ENCODE results near the gene RAB27B. TPM values are rescaled to one million over a fixed set of nuclear protein-coding genes. Genes with fewer than 3 reads are reported as not detected.

RAB27B gene
- total and polyA plus RNA-seq, 2 donors (not counting 1 experiment from before 2014, with no cell fraction given) = 0.01 to 0.07 TPM

DNA sequence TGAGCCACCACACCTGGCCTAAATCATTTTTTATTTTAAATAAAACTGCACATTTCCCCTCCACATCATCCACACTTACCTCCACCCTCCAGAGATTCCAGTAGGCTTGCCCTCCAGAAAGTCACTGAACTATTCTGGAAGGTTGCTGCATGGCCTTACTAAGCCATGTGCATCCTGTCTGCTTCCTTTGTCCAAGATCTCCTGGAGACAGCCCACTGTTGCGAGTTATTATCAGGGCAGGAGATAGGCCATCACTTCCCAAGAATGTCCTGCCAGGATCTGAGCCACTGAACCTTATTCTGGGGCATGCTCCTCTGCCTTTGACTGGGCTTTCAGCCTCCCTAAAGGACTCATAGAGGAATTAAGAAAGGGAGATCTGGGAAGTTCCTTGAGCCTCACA lies 104.2 kb downstream of the RAB27B start:
- CTCF ChIA-PET = no interaction called here

DNA sequence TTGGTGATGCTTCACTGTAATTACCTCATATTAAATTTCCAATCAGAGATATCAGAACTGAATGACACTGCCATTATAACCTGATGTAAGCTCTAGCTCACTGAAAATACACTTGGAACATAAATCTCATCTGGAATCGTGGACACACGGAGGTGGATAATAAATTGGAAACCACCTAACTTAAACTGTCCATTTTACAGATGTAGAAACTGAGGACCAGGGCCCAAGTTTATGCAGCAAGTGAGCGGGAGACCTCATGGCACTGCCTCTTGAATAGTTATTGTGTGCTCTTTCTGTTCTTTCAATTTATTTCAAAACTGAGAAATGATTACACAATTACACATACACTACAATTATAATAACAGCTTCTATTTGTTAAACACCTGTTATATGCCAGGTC lies 110.2 kb downstream of the RAB27B start:
- Mint-ChIP-seq H3K27me3 (no peaks in the 10 kb centered on the region), H3K4me3 (no peak overlapping the region), H3K4me1 (no peaks in the 10 kb centered on the region), H3K27ac (no peak overlapping the region), H3K9me3 (ENCODE audit: insufficient read depth) (no peaks in the 10 kb centered on the region)
- H3K9me3 ChIP-seq (ENCODE audit: control extremely low read depth in 1 of 3, control insufficient read depth in 2 of 3, insufficient read depth in 1 of 3, low read length in 2 of 3) = no peaks in the 10 kb centered on the region
- POLR2A ChIA-PET = no interaction called here
- no peaks in the 10 kb centered on the region for H3K27me3 ChIP-seq (replicated peaks in 1 of 4; ENCODE audit: control extremely low read depth in 1 of 4, control insufficient read depth in 3 of 4, insufficient read depth in 4 of 4, low read length in 3 of 4)
- H3K79me2 ChIP-seq (ENCODE audit: control insufficient read depth, insufficient read depth, low read length) = no peaks in the 10 kb centered on the region
- H3K27ac ChIP-seq (ENCODE audit: low read length in 2 of 2) = no peak overlapping the region
- H3K4me1 ChIP-seq (ENCODE audit: control insufficient read depth in 2 of 2, insufficient read depth in 2 of 2, low read length in 2 of 2) = no peaks in the 10 kb centered on the region
- WGBS (ENCODE audit: insufficient coverage) = no CpG with 5 or more reads among the region's 3 CpGs
- no peak for DNase-seq
- CTCF ChIA-PET = no interaction called here
- H2AFZ ChIP-seq (ENCODE audit: insufficient read depth, low read depth, low read length, poor library complexity, severe bottlenecking) = no peak overlapping the region
- H3K4me3 ChIP-seq (ENCODE audit: control extremely low read depth in 1 of 5, extremely low read depth in 1 of 5, insufficient read depth in 1 of 5, low read depth in 2 of 5, low read length in 4 of 5) = no peak overlapping the region
- H4K20me1 ChIP-seq (ENCODE audit: control insufficient read depth, insufficient read depth, low read length, poor library complexity, severe bottlenecking) = no peaks in the 10 kb centered on the region
- no peak for ATAC-seq (ENCODE audit: low read depth)
- no peak overlapping the region for H3K9ac ChIP-seq (ENCODE audit: low read length)
- H3K36me3 ChIP-seq (replicated peaks in 1 of 2; ENCODE audit: control extremely low read depth in 1 of 2, control insufficient read depth in 1 of 2, extremely low read depth in 1 of 2, insufficient read depth in 2 of 2, low read length in 1 of 2) = no peaks in the 10 kb centered on the region
- intact Hi-C loops (cut with micrococcal nuclease) = no loop called here
- TF ChIP-seq EZH2 (IDR thresholded peaks at IDR 0.05; ENCODE audit: borderline replicate concordance, insufficient read depth, low read depth, low read length, poor library complexity, severe bottlenecking) = no peak
- TF ChIP-seq, protein P1, sequence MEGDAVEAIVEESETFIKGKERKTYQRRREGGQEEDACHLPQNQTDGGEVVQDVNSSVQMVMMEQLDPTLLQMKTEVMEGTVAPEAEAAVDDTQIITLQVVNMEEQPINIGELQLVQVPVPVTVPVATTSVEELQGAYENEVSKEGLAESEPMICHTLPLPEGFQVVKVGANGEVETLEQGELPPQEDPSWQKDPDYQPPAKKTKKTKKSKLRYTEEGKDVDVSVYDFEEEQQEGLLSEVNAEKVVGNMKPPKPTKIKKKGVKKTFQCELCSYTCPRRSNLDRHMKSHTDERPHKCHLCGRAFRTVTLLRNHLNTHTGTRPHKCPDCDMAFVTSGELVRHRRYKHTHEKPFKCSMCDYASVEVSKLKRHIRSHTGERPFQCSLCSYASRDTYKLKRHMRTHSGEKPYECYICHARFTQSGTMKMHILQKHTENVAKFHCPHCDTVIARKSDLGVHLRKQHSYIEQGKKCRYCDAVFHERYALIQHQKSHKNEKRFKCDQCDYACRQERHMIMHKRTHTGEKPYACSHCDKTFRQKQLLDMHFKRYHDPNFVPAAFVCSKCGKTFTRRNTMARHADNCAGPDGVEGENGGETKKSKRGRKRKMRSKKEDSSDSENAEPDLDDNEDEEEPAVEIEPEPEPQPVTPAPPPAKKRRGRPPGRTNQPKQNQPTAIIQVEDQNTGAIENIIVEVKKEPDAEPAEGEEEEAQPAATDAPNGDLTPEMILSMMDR (IDR thresholded peaks at IDR 0.05) = no peak
- H3K4me2 ChIP-seq (replicated peaks; ENCODE audit: low read depth, low read length, poor library complexity, severe bottlenecking) = no peak overlapping the region

More for the DNA sequence above, 104.2 kb downstream of the RAB27B start:
- ATAC-seq (ENCODE audit: low read depth) = no peak
- H3K36me3 ChIP-seq (replicated peaks in 1 of 2; ENCODE audit: control extremely low read depth in 1 of 2, control insufficient read depth in 1 of 2, extremely low read depth in 1 of 2, insufficient read depth in 2 of 2, low read length in 1 of 2) = no peaks in the 10 kb centered on the region
- no peak for DNase-seq
- no CpG with 5 or more reads among the region's 1 CpG for WGBS (ENCODE audit: insufficient coverage)
- no peaks in the 10 kb centered on the region for H3K27me3 ChIP-seq (replicated peaks in 1 of 4; ENCODE audit: control extremely low read depth in 1 of 4, control insufficient read depth in 3 of 4, insufficient read depth in 4 of 4, low read length in 3 of 4)
- POLR2A ChIA-PET = no interaction called here
- H3K4me1 ChIP-seq (ENCODE audit: control insufficient read depth in 2 of 2, insufficient read depth in 2 of 2, low read length in 2 of 2) = no peaks in the 10 kb centered on the region
- H2AFZ ChIP-seq (ENCODE audit: insufficient read depth, low read depth, low read length, poor library complexity, severe bottlenecking) = no peak overlapping the region
- H3K27ac Mint-ChIP-seq = no peak overlapping the region
- H3K79me2 ChIP-seq (ENCODE audit: control insufficient read depth, insufficient read depth, low read length) = no peaks in the 10 kb centered on the region
- H3K4me2 ChIP-seq (replicated peaks; ENCODE audit: low read depth, low read length, poor library complexity, severe bottlenecking) = no peak overlapping the region
- H3K4me3 Mint-ChIP-seq = no peak overlapping the region
- no peak overlapping the region for H3K27ac ChIP-seq (ENCODE audit: low read length in 2 of 2)
- H3K4me1 Mint-ChIP-seq = no peaks in the 10 kb centered on the region
- intact Hi-C loops (cut with micrococcal nuclease) = no loop called here
- peaks cover 4% of the 10 kb centered on the region for H3K27me3 Mint-ChIP-seq
- no peaks in the 10 kb centered on the region for H4K20me1 ChIP-seq (ENCODE audit: control insufficient read depth, insufficient read depth, low read length, poor library complexity, severe bottlenecking)
- TF ChIP-seq EZH2 (IDR thresholded peaks at IDR 0.05; ENCODE audit: borderline replicate concordance, insufficient read depth, low read depth, low read length, poor library complexity, severe bottlenecking) = no peak
- TF ChIP-seq, protein P1 (IDR thresholded peaks at IDR 0.05) = no peak
- H3K4me3 ChIP-seq (ENCODE audit: control extremely low read depth in 1 of 5, extremely low read depth in 1 of 5, insufficient read depth in 1 of 5, low read depth in 2 of 5, low read length in 4 of 5) = no peak overlapping the region
- no peak overlapping the region for H3K9ac ChIP-seq (ENCODE audit: low read length)
- H3K9me3 ChIP-seq (ENCODE audit: control extremely low read depth in 1 of 3, control insufficient read depth in 2 of 3, insufficient read depth in 1 of 3, low read length in 2 of 3) = no peaks in the 10 kb centered on the region
- H3K9me3 Mint-ChIP-seq (ENCODE audit: insufficient read depth) = no peaks in the 10 kb centered on the region
